AG10803 (cell line): Measurements from ENCODE around the gene TMPRSS13.

Experiments
- DNase-seq: peaks from one replicate; pipeline ENCODE4 v3.0.0; 2010; ENCODE audit warnings: low read depth
- H3K4me3 ChIP-seq: 2 replicates; pipeline ENCODE4 v1.5.1; 2011; ENCODE audit warnings: mild to moderate bottlenecking, low read length, control low read depth
- TF ChIP-seq, protein P1 (sequence below): conservative IDR thresholded peaks from 2 replicates; pipeline ENCODE4 v1.5.1; 2011; ENCODE audit warnings: mild to moderate bottlenecking, low read length, control low read depth, inconsistent platforms

TMPRSS13 gene

DNA sequence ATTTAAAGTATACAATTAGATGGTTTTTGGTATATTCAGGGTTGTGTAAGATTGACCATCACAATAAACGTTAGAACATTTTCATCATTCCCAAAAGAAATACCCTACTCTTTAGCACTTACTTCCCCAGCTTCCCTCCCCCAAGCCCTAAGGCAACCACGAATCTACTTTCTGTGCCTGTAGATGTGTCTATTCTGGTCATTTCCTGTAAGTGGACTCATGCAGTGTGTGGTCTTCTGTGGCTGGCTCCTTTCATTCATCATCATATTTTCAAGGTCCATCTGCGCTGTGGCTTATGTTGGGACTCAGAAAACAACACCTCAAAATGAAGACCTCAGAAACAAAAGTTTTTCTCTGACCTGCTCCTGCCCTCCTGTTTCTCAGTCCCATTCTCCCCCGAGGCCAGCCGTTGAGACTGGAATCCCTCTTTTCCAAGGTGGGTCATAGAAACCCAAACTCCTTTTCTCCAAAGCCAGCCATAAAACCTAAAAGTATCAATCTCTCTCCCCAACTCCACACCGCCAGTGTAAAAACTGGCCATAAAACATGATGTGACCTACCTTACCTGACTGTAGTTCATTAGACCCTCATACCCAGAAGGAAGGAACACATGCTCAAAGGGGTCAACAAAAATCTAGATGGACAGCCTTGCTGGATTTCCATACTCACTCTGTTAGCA lies 12.9 kb upstream of the TMPRSS13 start:
- TF ChIP-seq, protein P1, sequence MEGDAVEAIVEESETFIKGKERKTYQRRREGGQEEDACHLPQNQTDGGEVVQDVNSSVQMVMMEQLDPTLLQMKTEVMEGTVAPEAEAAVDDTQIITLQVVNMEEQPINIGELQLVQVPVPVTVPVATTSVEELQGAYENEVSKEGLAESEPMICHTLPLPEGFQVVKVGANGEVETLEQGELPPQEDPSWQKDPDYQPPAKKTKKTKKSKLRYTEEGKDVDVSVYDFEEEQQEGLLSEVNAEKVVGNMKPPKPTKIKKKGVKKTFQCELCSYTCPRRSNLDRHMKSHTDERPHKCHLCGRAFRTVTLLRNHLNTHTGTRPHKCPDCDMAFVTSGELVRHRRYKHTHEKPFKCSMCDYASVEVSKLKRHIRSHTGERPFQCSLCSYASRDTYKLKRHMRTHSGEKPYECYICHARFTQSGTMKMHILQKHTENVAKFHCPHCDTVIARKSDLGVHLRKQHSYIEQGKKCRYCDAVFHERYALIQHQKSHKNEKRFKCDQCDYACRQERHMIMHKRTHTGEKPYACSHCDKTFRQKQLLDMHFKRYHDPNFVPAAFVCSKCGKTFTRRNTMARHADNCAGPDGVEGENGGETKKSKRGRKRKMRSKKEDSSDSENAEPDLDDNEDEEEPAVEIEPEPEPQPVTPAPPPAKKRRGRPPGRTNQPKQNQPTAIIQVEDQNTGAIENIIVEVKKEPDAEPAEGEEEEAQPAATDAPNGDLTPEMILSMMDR: no peak
- no peak overlapping the region for H3K4me3 ChIP-seq
- no peak for DNase-seq

DNA sequence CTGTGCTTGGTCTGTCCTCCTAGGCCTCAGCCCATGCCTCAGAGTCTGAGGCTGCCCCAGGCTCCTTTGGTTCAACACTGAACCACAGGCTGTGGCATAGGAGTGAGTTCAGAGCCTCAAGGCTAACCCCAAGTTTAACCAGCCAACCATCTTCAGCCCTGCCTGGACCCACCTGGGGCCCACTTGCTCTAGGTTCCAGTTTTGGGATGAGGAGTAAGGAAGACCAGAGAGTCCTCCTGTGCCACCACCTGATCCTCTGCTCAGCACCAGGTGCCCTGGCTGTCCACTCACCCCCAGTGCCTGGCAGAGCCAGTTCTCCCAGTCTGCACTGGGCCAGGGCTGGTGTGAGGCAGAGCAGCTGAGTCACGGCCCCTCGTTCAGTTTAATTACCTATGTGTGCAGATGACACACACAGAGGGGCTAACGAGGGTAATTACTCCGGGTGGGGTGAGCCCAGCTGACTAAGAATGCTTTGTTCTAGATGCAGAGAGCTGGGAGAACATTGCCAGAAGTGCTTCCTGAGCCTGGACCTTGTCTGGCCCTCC lies 12.0 kb upstream of the TMPRSS13 start:
- TF ChIP-seq, protein P1: no peak
- DNase-seq: no peak

DNA sequence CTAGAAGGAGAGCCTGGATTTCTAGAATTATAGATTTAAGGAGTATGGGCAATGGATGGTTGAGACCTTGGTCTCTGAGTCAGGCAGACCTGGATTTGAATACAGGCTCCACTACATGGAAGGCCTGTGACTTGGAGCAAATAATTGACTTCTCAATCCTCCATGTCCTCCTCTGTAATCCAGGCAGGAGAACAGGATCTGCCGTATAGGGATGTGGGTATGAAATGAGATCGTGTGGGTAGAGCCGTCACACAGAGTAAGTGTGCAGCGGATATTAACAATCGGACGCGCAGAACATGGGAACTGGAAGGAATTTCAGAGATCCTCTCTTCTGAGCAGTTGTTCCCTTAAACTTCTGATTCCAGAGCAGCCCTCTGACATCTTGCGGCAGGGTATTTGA lies 11.5 kb upstream of the TMPRSS13 start:
- TF ChIP-seq, protein P1: no peak
- no peak for DNase-seq

More for the DNA sequence above, 12.0 kb upstream of the TMPRSS13 start:
- H3K4me3 ChIP-seq: no peak overlapping the region

DNA sequence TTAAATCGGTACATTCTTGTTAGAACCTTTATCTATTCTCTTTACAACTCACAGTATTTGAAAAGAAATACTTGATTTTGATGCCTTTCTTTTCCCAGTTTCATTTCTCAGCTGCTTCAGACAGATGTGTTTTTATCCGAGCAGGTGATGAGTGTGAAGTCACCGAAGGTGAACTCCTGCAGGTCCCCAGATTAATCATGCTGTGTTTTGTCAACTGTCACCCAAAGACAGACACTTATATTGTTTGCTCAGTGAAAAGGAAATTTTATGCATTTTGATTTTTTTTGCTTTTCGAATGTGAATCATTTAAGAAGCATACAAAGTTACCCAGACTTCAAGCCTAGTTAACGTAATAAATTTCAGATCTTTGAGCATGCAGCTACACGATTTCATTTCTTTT lies 7.8 kb upstream of the TMPRSS13 start:
- H3K4me3 ChIP-seq: no peak overlapping the region
- DNase-seq: no peak
- TF ChIP-seq, protein P1: no peak

More for the DNA sequence above, 11.5 kb upstream of the TMPRSS13 start:
- no peak overlapping the region for H3K4me3 ChIP-seq

DNA sequence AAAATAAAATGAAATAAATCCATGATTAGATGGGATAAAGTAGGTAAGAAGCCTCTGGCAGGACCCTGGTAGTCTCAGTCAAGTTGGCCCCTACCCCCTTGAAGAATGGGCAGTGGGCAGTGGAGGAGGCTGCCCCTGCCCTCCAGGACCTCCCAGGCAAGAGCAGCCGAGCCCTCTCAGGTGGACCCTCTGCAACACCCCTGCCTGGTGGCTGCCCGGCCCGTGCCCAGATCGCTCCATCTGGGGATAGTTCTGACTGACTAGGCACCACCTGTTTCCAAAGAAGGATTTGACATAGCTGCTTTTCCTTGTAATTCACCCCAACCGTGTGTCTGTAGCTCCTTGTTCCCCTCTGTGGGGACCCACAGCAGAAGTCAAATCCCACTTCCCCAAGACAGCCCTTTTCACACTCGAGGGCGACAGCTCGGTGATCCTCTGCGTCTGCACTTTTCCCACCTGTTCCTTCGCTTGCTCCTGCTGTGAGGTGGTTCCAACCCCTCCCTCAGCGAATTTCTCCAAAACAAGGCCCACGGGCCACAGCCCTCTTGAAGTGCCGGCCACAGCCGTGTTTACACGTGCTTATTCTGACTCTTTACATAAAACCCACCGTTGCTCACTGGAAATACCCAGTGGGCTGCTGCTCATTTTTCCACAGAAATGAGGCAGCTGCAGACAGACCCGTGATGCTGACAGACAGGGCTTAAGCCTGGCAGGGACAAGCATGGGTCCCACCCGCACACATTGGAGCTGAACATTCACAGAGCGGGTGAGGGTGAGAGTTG lies 5.5 kb upstream of the TMPRSS13 start:
- TF ChIP-seq, protein P1: no peak
- DNase-seq: no peak
- H3K4me3 ChIP-seq: no peak overlapping the region

DNA sequence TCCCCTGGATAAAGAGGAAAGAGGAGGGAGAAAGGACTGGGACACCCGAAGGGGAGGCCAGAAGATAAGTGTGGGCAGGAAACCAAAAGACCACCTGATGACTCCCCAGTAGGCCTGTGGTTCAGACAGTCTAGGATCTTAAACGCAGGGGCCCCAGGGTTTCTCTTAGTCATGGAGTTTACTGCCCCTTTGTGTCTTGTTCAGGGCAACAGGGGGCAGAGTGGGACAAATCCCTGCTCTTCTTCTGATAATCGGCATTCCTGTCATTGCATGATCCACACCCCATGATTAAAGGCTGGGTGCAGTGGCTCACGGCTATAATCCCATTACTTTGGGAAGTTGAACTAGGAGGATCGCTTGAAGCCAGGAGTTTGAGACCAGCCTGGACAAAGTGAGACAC lies 4.7 kb upstream of the TMPRSS13 start:
- DNase-seq: no peak
- H3K4me3 ChIP-seq: no peak overlapping the region
- TF ChIP-seq, protein P1: no peak
